GM21423 (cell line): ENCODE results near the gene TMEM59L.
"Not testable (repeated sequence)": the region's sequence is repeated elsewhere in the genome, so short reads cannot be mapped to it uniquely, and the experiment has no call there.

Experiments
- ATAC-seq: cut with Tn5 transposase; IDR thresholded peaks from one replicate; pipeline ENCODE4 v1.9.1; 2021; ENCODE audit warnings: mild to moderate bottlenecking, moderate library complexity; ENCODE audit not compliant: unreplicated experiment

TMEM59L gene

DNA sequence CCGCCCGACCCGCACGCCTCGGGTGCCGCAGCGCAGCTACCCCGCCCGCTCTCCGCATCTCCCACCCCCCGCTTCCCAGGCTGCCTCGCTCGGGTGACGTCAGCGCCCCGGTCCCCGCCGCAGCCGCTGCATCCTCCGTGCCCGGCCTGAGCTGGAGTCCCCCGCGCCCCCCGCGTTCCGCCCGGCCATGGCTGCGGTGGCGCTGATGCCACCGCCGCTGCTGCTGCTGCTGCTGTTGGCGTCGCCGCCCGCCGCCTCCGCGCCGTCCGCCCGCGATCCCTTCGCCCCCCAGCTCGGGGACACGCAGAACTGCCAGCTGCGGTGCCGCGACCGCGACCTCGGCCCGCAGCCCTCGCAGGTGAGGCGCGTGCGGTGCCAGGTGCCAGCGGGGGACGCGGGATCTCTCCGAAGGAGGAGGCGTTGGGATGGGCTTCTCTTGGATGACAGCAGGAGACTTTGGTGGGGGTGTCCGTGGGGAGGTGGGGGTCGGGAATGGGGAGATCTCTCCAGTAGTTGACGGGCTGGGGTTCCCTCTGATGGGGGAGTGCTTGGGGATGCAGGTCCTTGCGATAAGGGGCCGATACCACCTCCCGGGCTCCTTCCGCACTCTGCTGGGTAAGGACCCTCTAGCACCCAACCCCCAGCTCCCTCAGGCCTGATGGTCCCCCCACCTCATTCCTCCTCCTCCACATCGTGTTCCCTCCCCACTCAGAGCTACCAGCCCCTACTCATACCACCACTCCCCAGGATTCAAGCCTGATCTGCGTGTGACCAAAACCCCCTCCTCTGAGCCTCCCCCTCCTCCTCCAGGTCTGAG is at the start of gene TMEM59L:
Gene TMEM59L, plus strand, starts transcription at position 99 of the 817 bp plus-strand sequence. Its CDS starts 89 bp downstream, at position 188.
- no peak for ATAC-seq

DNA sequence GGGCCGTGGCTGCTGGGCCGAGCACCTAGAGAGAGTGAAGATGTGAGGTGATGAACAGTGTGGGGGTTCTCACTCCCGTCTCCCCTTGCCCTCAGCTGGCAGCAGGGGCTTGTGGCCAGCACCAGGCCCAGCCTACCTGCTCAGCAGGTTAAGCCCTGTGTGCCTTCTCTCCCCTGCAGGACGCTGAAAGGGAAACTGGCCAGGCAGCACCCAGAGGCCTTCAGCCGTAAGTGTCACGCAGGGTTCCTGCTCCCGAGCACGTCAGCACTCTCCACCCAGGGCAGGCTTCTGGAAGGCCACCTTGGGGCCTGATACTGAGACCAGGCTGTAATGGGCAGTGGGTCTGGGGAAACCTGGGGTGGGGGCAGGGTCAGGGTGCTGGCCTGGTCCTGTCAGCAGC is 45.7 kb upstream of the TMEM59L start:
- ATAC-seq, result no peak

DNA sequence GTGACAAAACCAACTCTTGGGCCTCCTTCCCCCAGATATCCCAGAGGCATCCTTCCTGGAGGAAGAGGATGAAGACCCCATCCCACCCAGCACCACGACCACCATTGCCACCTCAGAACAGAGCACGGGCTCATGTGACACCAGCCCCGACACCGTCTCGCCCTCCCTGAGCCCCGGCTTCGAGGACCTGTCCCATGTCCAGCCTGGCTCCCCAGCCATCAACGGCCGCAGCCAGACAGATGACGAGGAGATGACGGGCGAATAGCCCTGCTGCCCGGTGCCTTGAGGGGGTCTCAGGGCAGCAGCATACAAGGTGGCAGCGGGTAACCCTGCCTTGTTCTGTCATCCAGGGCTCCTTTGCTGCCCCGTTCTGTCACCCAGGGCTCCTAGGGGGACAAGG is 44.3 kb upstream of the TMEM59L start:
- no peak for ATAC-seq

DNA sequence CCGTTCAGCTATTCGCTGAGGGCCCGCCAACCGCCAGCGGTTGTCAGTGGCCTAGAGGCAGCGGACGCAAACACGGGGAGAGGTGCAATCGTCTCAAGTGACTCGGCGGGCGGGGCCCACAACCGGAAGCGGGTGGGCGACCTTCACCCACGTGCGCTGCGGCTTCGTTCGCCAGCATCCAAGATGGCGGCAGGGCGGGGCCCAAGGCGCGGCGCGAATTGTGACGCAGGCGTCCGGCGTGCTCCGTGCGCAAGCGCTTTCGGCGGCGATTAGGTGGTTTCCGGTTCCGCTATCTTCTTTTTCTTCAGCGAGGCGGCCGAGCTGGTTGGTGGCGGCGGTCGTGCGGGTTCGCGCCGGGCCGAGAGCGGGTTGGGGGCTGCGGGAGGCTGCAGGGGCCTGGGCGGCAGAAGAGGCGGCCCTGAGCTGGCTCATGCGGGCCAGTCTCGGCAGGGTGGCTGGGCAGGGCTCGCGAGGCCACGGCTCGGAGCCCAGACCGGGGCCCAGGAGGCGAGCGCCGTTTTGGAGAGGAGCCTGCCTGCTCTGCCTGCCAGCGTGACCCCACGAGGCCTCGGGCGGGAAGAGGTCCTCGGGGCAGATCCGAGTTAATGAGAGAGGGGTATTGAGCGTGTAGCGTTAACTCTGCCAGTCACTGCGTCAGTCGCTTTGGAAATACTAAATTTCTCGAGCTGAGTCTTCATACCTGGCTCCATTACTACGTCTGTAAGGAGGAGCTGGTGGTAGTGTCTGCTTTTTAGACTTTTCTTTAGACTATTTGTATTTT is 40.9 kb upstream of the TMEM59L start, which contains the start of gene UBA52:
Gene UBA52, plus strand, starts transcription at position 294 of the 781 bp plus-strand sequence. CDS start 1,444 bp downstream, outside the sequence.
- peak; percentile 95 for ATAC-seq

DNA sequence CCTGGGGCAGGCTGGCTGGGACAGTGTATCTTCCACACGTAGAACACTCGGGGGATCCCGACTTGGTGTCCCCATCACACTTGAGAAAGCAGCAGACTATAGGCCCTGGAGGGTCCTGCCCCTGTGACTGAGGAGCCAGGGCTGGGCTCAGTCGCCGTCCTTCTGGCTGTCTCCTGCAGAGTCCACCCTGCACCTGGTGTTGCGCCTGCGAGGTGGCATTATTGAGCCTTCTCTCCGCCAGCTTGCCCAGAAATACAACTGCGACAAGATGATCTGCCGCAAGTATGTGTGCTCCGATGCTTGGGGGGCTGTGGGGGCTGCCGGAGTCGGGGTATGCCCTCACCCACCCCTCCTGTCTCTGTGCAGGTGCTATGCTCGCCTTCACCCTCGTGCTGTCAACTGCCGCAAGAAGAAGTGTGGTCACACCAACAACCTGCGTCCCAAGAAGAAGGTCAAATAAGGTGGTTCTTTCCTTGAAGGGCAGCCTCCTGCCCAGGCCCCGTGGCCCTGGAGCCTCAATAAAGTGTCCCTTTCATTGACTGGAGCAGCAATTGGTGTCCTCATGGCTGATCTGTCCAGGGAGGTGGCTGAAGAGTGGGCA is 37.9 kb upstream of the TMEM59L start:
- ATAC-seq, result no peak

DNA sequence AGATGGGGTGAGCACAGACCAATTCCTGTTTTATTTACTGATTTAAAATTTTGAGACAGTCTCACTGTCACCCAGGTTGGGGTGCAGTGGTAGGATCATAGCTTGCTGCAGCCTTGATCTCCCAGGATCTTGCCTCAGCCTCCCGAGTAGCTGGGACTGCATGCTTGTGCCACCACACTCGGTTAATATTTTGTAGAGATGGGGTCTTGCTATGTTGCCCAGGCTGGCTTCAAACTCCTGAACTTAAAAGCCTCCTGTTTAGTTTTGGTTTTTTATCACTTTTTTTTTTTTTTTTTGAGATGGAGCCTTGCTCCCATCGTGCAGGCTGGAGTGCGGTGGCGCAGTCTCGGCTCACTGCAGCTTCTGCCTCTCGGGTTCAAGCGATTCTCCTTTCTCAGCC is 36.3 kb upstream of the TMEM59L start:
- no peak for ATAC-seq

DNA sequence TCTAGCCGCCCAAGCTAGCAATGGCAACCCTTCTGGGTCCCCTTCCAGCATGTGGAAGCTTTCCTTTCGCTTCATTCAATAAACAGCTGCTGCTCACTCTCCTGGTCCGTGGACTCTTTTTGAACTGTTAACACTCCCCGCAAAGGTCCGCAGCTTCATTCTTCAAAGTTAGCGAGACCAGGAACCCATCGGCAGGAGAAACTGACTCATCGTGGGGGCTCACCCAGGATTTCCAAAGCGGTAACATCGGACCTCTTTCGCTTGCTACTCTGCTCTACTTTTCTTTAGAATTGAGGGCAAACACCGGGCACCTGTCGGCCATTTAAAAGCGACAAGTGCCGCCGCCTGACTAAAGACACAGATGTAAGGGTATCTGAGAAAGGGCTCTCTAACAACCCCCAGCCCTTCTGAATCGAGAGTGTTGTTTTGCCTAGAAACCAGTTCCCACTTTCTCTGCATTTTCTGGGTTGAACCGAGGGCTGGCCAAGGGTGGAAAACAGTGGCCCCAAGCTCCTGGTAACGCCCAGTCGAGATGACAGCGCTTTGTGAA is 35.2 kb upstream of the TMEM59L start:
- ATAC-seq, result no peak

DNA sequence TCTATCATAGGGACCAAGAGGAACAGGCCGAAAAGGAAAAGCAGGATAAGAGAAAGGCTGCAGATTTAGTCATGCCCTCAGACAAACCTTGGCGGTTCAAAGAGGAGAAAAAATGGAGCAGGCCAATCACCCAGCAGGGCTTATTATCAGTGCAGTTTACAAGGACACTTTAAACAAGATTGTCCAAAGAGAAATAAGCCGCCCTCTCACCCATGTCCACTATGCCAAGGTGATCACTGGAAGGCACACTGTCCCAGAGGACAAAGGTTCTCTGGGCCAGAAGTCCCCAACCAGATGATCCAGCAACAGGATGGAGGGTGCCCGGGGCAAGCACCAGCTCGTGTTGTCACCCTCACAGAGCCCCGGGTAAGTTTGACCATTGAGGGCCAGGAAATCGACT is 32.4 kb upstream of the TMEM59L start:
- ATAC-seq, result no peak

DNA sequence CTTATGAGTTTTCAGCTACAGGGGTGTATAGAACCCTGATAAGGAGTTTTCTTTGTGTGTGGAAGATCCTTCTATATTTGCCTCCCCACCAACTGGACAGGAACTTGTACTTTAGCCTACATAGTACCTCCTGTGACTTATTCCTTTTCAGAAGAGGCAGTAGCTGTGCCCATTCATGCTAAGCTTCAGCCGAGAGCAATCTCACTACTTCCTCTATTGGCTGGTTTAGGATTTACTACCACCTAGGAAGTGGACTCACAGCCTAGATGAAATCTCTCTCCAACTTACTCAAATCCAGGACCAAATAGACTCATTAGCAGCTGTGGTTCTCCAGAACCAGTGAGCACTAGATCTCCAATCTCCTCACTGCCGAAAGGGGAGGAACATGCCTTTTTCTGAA is 26.4 kb upstream of the TMEM59L start:
- ATAC-seq, result no peak

DNA sequence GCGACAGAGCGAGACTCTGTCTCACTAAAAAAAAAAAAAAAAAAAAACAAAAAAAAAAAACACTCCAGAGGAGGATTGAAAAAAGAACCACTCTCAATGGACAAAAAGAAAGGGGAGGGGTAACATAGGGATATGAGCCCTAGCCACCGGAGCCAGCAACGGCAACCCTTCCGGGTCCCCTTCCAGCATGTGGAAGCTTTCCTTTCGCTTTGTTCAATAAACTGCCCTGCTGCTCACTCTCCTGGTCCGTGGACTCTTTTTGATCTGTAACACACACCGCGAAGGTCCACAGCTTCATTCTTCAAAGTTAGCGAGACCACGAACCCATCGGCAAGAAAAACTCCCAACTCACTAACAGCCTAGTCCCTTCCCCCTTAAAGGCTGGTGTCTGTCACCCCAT is 25.1 kb upstream of the TMEM59L start:
- ATAC-seq, result no peak

DNA sequence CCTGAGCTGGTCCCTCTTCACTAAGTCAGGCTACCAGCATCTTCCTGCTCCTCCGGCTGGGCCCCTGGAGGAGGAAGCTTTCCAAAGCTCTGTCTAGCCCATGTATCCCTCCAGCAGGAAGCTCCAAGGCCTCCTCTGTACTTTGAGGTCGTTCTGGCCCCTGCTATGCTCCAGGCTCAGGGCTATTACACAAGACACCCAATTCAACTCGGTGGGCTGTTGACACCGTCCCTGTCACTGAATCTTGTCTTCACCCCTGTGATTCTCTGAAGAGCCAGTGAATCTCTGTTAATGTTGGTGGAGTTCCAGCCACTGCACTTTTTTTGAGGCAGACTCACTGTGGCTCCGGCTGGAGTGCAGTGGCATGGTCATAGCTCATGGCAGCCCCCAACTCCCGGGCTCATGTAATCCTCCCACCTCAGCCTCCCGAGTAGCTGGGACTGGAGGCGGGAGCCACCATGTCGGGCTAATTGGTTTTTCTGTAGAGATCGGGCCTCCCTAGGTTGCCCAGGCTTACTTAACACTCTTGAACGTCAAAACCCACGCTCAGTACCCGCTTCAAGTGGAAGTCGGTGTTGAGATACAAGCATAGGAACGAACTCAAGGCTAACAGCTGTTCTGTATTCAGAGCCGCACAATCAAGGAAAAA is 24.6 kb upstream of the TMEM59L start:
- no peak for ATAC-seq

DNA sequence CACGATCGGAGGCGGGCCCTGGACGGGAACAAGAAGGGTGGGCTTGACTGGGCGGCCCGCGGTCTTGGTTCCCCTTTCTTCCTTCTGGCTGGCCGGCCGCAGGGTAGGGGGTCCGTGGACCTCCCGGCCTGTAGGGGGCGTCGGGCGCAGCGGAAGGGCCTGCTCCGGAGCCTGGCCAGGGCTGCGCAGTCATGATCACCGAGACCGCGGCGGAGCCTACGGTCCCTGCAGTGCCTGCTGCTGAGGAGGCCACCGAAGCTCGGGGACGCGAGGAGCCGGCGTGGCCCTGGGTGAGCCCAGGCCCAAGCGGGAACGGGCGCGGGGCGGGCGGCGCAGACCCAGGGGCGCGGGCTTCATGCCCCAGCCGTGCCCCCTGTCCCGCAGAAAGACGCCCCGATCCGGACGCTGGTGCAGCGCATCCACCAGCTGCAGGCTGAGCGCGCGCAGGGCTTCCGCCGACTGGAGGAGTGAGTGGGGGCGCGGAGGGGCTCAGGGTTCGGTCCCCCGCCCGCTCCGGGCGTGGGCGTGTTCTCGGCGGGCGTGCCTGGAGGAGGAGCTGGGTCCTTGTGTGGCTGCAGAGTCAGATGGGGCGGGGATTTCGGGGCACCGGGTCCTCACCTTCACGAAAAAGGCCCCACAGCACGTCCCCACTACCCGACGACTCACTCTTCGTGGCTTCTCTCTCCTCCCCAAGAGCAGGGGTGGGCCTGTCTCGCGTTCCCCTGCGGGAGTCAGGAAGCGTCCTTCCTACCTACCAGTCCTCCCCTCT is 23.9 kb upstream of the TMEM59L start, which contains the start of gene REX1BD:
Gene REX1BD, plus strand, starts transcription at position 188 of the 769 bp plus-strand sequence. Its CDS starts 4 bp downstream, at position 192.
- ATAC-seq, result peak; percentile 55

DNA sequence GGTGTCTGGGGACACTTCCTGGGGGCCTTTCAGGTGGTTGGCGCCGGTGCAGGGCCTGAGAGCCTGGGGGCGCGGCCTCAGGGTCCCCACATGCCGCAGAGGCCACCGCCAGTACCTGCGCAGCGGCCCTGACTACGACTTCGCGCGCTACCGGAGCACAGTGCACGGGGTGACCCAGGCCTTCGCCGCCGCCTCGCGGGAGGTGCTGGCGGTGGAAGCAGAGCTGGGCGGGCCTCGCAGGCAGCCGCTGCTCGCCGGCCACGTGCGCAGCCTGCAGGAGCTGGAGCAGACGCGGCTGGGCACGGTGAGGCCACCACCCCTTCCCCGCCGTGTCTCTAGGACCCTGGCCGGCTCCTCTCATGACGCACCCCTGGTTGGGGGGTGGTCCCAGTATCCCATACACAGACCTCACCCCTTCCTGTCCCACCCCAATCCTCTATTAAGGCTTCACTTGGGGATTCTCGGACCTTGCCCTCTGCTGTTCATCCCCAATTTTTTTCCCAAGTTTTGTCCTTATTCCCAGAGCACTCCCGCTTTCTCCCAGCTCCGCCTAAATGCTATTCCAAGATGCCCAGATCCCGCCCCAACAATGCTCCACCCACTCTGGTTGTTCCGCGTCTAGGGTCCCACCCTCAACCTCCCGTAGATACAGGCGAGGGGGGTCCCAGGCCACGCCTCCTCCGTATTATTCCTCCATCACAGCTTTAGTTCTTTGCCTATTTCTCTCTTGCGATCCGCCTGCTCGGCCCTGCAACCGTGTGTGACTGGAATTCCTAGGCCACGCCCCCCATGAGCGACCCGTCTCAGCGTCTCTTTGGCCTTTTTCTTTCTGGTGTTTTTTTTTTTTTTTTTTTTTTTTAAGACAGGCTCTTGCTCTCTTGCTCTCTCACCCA is 23.0 kb upstream of the TMEM59L start:
- ATAC-seq, result peak; percentile 34

DNA sequence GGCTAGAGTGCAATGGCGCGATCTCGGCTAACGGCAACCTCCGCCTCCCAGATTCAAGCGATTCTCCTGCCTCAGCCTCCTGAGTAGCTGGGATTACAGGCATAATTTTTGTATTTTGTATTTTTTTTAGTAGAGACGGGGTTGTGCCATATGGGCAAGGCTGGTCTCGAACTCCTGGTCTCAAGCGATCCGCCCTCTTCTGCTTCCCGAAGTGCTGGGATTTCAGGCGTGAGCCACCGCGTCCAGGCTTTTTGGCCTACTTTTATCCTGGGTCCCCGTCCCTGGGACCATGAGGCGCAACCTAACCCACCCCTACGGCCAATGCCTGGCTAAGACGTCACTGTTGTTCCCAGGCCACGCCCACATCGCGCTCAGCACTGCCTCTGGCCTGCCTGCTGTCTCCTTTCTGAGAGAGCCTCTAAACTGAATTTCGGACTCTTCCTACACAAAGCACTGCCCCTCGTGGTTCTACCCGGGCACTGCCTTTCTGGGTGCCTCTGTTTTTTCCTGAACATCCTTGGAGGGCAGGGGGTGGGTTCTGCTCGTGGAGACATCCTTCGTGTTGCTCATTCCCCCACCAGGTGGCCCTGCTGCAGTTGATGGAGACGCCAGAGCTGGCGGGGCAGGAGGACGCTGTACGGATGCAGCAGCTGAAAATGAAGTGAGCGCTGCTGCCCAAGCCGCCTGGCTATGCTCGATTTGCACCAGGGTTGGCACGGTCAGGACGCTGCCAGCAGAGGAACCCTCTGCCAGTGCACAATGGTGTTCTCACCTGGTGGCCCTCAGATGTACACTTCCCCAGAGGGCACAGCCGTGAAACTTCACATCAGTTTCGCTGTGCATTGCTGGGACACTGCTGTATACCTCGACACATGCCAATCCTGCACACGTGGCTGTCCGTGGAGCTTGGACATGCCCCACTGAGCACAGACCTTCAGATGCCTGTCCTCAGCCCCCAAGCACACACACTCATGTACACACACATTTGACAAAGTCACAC is 22.1 kb upstream of the TMEM59L start:
- ATAC-seq, result no peak

DNA sequence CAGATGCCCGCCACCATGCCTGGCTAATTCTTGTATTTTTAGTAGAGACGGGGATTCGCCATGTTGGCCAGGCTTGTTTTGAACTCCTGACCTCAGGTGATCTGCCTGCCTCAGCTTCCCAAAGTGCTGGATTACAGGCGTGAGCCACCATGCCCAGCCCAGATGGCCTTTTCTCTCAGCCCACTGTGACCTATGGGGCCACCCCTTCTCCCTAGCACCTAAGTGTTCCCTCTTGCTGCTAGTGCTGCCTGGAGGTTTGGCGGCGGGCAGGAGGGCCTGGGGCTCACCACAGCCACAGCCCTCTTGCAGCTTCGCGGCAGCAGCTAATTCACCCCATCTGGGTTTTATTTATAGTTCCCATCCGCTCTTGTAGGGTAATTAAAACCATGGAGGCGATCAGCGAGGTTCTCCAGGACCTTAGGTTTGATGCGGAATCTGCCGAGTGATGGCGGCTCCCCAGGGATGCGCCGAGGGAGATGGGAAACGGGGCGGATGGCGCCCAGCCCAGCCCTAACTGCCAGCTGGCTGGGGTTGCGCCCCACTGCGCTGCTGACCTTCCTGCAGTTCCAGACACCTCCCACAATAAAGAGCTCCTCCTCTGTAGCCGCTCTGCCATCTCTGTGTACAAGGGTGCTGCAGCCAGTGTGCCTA is 20.8 kb upstream of the TMEM59L start:
- ATAC-seq, result no peak

DNA sequence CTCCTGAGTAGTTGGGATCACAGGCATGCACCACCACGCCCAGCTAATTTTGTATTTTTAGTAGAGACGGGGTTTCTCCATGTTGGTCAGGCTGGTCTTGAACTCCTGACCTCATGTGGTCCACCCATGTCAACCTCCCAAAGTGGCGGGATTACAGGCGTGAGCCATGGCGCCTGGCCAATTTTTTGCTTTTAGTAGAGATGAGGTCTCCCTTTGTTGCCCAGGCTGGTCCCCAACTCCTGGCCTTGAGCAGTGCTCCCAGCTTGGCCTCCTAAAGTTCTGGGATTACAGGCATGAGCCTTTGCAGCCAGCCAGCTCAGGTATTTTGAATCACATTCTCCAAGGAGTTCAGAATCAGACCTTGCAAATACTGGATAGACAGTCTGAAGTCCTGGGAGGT is 19.9 kb upstream of the TMEM59L start:
- not testable (repeated sequence) for ATAC-seq
